Measurements from ENCODE around the gene NAV1.
"Not testable (repeated sequence)": the region's sequence is repeated elsewhere in the genome, so short reads cannot be mapped to it uniquely, and the experiment has no call there.

NAV1 gene

DNA sequence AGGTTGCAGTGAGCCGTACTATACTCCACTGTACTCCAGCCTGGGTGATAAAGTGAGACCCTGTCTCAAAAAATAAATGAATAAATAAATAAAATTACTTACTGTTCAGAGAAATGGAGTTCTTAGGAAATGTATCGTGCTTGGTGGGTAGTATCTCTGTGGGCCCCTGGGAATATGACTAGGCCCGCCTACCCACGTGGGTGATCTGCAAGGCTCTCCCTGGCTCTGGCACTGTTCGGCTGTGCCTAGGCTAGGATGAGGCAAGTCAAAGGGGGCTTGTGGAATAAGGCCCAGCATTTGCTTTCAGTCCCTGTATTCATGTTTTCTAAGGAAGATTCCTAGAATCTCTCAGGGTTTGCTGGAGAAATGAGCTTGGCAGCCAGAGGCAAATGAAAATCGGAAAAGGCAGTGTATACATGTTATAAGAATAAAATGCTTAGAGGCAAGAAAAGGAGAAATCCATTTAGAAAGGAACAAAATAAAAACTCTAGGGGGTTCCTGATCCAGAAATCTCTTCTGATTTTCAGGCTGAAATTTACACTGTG is 27.5 kb upstream of the NAV1 start:
- no peaks in the 10 kb centered on the region for H3K9me3 Mint-ChIP-seq
- no peak overlapping the region for H3K4me3 Mint-ChIP-seq
- H3K4me1 Mint-ChIP-seq (ENCODE audit: low read depth) = peaks cover 26% of the 10 kb centered on the region
- H3K36me3 Mint-ChIP-seq (ENCODE audit: low read depth) = peaks cover 4% of the 10 kb centered on the region
- no peak overlapping the region for H3K27ac Mint-ChIP-seq
- H3K27me3 Mint-ChIP-seq = no peaks in the 10 kb centered on the region

DNA sequence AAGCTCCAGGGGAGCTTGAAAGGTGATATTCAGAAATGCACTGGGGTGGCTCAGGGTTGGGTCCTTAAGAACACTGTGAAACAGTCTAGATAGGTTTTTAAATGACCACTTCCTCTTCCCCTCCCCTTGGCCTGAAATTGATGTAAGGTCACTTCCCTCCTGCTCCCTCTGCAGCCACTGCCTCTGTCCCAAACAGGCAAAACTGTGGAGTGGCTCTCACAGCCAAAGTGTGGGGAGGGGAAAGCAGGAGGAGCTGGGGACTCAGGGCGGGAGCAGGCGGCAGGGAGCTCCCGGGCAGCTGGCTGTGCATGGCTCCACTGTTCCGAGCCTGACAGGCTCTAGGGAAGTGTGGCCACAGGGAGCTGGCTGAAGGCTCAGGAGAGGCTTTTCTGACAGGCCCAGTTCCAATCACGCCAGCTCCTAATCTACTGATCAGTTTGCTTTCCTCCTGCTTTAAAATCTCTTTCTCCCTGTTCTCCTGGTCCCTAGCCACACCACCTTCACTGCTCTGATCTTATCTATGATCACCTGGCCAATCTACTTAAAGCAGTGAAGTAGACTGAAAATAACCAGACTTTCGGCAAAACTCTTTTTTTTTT is 26.9 kb upstream of the NAV1 start:
- Mint-ChIP-seq H3K27ac (no peak overlapping the region), H3K4me1 (ENCODE audit: low read depth) (peaks cover 25% of the 10 kb centered on the region), H3K27me3 (no peaks in the 10 kb centered on the region), H3K9me3 (no peaks in the 10 kb centered on the region), H3K4me3 (no peak overlapping the region), H3K36me3 (ENCODE audit: low read depth) (peaks cover 4% of the 10 kb centered on the region)

DNA sequence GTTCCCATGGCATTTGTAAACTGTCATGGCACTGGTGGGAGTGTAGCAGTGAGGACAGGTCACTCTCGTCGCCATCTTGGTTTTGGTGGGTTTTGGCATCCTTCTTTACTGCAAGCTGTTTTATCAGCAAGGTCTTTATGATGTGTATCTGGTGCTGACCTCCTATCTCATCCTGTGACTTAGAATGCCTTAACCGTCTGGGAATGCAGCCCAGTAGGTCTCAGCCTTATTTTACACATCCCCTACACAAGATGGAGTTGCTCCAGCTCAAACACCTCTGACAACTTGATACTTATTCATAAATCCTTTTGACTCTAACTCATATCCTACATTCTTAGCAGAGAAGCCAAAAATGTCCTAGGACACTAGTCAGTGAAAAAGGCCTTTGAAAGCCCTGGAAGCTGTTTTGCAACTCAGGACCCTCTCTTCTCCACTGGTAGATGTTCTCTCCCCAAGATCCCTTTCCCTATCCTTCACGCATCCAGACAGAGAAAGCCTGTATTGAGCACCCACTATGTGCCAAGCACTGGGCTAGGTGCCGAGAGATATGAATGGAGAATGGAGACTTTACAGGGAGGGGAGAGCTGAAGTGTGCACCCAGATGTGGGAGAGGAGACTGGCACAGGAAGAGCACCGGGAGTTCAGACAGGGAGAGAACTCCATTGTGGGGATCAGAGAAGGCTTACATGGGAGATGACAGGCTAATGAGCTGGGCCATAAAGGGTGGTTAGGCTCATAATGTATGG is 25.3 kb upstream of the NAV1 start:
- Mint-ChIP-seq H3K9me3 (no peaks in the 10 kb centered on the region), H3K36me3 (ENCODE audit: low read depth) (peaks cover 4% of the 10 kb centered on the region), H3K27ac (no peak overlapping the region), H3K4me1 (ENCODE audit: low read depth) (peaks cover 16% of the 10 kb centered on the region), H3K27me3 (no peaks in the 10 kb centered on the region), H3K4me3 (no peak overlapping the region)

DNA sequence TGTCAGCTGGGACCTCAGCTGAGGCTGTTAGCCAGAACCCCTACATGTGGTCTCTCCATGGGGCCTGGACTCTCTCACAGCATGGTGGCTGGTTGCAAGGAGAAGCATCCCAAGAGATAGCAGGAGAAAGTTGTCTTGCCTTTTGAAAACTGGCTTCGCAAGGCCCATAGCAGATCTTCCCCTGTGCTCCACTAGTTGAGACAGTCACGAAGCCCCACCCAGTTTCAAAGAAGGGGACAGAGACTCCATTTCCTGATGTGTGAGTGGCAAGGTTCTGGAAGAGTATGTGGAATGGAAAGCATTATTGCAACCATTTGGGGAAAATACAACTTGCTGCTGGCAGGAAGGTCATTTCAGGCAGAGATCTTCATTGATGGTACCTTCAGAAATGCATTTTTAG is 24.5 kb upstream of the NAV1 start:
- peaks cover 12% of the 10 kb centered on the region for H3K4me1 Mint-ChIP-seq (ENCODE audit: low read depth)
- H3K9me3 Mint-ChIP-seq = no peaks in the 10 kb centered on the region
- H3K27me3 Mint-ChIP-seq = no peaks in the 10 kb centered on the region
- peaks cover 4% of the 10 kb centered on the region for H3K36me3 Mint-ChIP-seq (ENCODE audit: low read depth)
- H3K27ac Mint-ChIP-seq = no peak overlapping the region
- H3K4me3 Mint-ChIP-seq = no peak overlapping the region

DNA sequence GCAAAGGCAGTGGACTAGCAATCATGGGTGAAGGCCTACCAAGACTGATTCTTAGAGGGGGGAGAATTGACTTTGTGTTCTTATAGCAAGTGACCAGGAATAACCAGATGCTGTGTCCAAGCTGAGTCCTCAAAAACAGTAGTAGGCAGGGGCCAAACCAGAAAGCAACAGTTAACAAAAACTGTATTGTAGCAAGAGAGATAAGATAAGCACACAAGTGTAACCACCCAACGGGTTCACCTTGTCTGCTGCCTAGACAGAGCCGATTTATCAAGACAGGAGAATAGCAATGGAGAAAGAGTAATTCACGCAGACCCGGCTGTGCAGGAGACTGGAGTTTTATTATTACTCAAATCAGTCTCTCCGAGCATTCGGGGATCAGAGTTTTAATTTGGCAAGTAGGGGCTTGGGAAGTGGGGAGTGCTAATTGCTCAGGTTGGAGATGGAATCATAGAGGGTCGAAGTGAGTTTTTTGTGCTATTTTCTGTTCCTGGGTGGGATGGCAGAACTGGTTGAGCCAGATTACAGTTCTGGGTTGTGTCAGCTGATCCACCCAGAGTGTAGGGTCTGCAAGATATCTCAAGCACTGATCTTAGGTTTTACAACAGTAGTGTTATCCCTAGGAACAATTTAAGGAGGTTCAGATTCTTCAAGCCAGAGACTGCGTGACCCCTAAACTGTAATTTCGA is 23.7 kb upstream of the NAV1 start:
- Mint-ChIP-seq H3K36me3 (ENCODE audit: low read depth) (peaks cover 5% of the 10 kb centered on the region), H3K4me1 (ENCODE audit: low read depth) (peaks cover 12% of the 10 kb centered on the region), H3K4me3 (no peak overlapping the region), H3K27ac (no peak overlapping the region), H3K27me3 (no peaks in the 10 kb centered on the region), H3K9me3 (no peaks in the 10 kb centered on the region)

DNA sequence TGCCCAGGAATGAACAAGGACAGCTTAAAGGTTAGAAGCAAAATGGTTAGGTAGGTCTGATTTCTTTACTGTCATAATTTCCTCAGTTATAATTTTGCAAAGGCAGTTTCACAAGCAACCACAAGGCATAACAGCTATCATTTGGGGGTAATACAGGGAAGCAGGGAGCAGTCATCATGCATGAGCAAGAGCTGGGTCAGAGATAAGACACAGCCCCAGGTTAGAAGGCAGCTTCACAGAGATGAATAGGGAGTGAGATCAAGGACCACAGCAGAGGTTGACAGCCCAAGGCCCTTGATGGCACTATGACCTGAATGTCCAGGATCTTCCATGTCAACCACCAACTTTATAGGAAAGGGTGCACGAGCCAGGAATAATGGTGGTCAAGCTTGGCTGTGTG is 23.0 kb upstream of the NAV1 start:
- Mint-ChIP-seq H3K4me3 (no peak overlapping the region), H3K27me3 (no peaks in the 10 kb centered on the region), H3K9me3 (no peaks in the 10 kb centered on the region), H3K27ac (no peak overlapping the region), H3K4me1 (ENCODE audit: low read depth) (peaks cover 12% of the 10 kb centered on the region), H3K36me3 (ENCODE audit: low read depth) (peaks cover 10% of the 10 kb centered on the region)

DNA sequence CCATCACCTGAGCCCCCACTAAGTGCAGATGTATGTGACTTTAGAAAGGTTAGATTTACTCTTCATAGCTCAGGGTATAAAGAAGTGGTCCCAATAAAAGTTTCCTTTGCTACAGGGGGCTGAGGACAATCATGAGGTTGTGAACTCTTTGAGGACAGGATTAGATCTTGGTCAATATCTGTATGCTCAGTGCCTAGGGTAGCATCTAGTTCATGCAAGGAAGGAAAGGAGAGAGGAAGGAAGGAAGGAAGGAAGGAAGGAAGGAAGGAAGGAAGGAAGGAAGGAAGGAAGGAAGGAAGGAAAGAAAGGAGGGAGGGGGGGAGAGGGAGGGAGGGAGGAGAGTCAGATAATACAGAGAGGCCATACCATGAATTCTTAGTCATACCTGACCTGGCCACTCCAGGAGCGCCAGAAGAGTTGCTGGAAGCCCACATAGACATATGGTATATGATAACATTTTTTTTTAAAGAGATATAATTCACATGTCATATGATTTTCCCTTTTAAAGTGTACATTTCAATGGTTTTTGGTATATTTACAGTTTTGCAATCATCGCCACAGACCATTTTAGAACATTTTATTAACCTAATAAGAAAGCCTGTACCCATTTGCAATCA is 22.3 kb upstream of the NAV1 start:
- H3K4me1 Mint-ChIP-seq (ENCODE audit: low read depth) = peaks cover 12% of the 10 kb centered on the region
- H3K4me3 Mint-ChIP-seq = no peak overlapping the region
- no peaks in the 10 kb centered on the region for H3K9me3 Mint-ChIP-seq
- H3K27ac Mint-ChIP-seq = no peak overlapping the region
- peaks cover 10% of the 10 kb centered on the region for H3K36me3 Mint-ChIP-seq (ENCODE audit: low read depth)
- H3K27me3 Mint-ChIP-seq = no peaks in the 10 kb centered on the region

DNA sequence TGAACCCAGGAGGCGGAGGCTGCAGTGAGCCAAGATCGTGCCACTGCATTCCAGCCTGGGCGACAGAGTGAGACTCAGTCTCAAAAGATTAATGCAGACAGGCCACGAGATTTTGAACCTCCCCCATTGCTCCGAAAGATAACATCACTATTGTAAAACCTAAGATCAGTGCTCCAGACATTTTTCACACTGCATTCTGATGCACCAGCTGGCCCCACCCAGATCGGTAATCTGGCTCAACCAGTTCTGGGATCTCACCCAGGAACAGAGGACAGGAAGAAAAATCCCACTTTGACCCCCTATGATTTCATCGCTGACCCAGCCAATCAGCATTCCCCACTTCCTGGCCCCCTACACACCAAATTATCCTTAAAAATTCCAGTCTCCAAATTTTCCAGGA is 21.3 kb upstream of the NAV1 start:
- peaks cover 12% of the 10 kb centered on the region for H3K4me1 Mint-ChIP-seq (ENCODE audit: low read depth)

DNA sequence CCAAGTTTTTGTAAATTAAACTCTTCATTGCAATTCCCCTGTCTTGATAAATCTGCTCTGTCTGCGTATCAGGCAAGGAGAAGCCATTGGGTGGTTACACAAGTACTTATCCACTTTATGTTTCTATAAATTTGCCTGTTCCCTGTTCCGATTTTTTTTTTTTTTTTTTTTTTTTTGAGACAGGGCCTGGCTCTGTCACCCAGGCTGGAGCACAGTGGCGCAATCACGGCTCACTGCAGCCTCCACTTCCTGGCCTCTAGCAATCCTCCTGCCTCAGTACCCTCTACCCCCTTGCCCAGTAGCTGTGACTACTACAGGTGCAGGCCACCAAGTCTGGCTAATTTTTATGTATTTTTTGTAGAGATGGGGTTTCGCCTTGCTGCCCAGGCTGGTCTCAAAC is 20.9 kb upstream of the NAV1 start:
- Mint-ChIP-seq H3K36me3 (ENCODE audit: low read depth) (peaks cover 19% of the 10 kb centered on the region), H3K4me1 (ENCODE audit: low read depth) (peaks cover 12% of the 10 kb centered on the region), H3K4me3 (no peak overlapping the region), H3K27me3 (no peaks in the 10 kb centered on the region), H3K9me3 (no peaks in the 10 kb centered on the region), H3K27ac (no peak overlapping the region)

More for the DNA sequence above, 21.3 kb upstream of the NAV1 start:
- no peak overlapping the region for H3K27ac Mint-ChIP-seq
- peaks cover 18% of the 10 kb centered on the region for H3K36me3 Mint-ChIP-seq (ENCODE audit: low read depth)
- H3K9me3 Mint-ChIP-seq = no peaks in the 10 kb centered on the region
- H3K27me3 Mint-ChIP-seq = no peaks in the 10 kb centered on the region
- no peak overlapping the region for H3K4me3 Mint-ChIP-seq

DNA sequence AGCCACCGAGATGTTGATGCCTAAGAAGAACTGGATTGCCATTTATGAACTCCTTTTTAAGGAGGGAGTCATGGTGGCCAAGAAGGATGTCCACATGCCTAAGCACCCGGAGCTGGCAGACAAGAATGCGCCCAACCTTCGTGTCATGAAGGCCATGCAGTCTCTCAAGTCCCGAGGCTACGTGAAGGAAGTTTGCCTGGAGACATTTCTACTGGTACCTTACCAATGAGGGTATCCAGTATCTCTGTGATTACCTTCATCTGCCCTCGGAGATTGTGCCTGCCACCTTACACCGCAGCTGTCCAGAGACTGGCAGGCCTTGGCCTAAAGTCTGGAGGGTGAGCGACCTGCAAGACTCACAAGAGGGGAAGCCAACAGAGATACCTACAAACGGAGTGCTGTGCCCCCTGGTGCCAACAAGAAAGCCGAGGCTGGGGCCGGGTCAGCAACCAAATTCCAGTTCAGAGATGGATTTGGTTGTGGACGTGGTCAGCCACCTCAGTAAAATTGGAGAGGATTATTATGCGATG is 18.8 kb upstream of the NAV1 start:
- Mint-ChIP-seq H3K4me1 (ENCODE audit: low read depth) (peaks cover 10% of the 10 kb centered on the region), H3K36me3 (ENCODE audit: low read depth) (peaks cover 22% of the 10 kb centered on the region)
- not testable (repeated sequence) for H3K27me3 Mint-ChIP-seq, H3K9me3 Mint-ChIP-seq, H3K27ac Mint-ChIP-seq, H3K4me3 Mint-ChIP-seq

DNA sequence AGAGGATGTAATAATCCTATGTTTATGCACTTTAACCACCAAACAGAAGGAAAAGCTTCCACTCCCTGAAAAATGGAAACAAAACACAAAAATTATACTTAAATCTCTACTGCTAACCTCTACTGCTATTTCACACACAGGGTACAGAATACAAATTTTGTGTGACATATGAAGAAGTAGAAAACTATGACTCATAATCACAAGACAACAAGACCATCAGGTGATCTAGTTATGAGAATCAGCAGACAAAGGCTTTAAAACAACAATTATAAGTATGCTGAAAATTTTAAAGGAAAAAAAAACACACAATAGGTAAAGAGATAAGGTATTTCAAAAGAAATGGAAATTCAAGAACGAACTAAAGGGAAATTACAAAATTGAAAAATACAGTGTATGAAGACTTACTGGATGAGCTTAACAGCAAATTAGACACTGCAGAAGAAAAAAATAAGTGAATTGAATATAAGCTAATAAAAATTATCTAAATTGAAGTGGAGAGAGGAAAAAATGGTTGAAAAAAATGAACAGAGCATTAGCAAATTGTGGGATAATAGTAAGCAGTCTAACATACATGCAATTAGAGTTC is 13.6 kb upstream of the NAV1 start:
- Mint-ChIP-seq H3K27me3 (no peaks in the 10 kb centered on the region), H3K4me1 (ENCODE audit: low read depth) (no peaks in the 10 kb centered on the region), H3K9me3 (no peaks in the 10 kb centered on the region), H3K27ac (no peak overlapping the region), H3K4me3 (no peak overlapping the region), H3K36me3 (ENCODE audit: low read depth) (peaks cover 26% of the 10 kb centered on the region)

DNA sequence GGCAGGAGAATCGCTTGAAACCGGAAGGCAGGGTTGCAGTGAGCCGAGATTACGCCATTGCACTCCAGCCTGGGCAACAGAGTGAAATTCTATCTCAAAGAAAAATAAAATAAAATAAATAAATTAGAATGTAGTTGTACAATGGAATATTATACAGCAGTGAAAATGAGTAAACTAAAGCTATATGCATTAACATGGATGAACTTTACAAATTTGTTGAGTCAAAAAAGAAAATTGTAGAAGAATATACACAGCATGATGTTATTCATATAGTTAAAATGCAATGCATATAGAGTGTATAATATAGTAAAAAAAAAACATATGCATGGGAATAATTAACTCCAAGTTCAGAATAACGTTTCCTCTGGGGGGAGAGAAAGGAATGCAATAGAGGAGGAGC is 11.0 kb upstream of the NAV1 start:
- no peaks in the 10 kb centered on the region for H3K4me1 Mint-ChIP-seq (ENCODE audit: low read depth)
- no peak overlapping the region for H3K27ac Mint-ChIP-seq
- H3K27me3 Mint-ChIP-seq = no peaks in the 10 kb centered on the region
- peaks cover 20% of the 10 kb centered on the region for H3K36me3 Mint-ChIP-seq (ENCODE audit: low read depth)
- no peak overlapping the region for H3K4me3 Mint-ChIP-seq
- H3K9me3 Mint-ChIP-seq = no peaks in the 10 kb centered on the region

DNA sequence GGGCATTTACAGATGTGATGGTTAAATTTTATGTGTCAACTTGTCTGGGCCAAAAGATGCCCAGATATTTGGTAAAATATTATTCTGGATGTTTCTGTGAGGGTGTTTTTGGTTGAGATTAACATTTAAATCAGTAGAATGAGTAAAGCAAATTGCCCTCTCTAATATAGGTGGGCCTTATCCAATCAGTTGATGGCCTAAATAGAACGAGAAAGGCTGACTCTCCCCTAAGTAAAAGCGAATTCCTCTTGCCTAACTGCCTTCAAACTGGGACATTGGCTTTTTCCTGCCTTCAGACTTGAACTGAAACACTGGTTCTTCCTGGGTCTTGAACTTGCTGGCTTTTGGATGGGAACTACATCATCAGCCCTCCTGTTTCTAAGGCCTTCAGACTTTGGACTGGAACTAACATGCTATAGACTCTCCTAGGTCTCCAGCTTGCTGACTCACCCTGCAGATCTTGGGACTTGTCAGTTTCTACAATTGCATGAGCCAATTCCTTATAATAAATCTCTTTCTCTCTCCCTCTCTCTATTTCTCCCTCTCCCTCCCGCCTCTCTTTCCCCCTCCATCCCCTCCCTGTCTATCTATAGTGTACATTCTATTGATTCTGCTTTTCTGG is 10.2 kb upstream of the NAV1 start:
- no peaks in the 10 kb centered on the region for H3K27me3 Mint-ChIP-seq
- no peak overlapping the region for H3K4me3 Mint-ChIP-seq
- H3K9me3 Mint-ChIP-seq = no peaks in the 10 kb centered on the region
- H3K27ac Mint-ChIP-seq = no peak overlapping the region
- peaks cover 17% of the 10 kb centered on the region for H3K36me3 Mint-ChIP-seq (ENCODE audit: low read depth)
- no peaks in the 10 kb centered on the region for H3K4me1 Mint-ChIP-seq (ENCODE audit: low read depth)

Measured in stimulated activated naive CD8-positive, alpha-beta T cell treated with anti-CD3 and anti-CD28 coated beads, Interleukin-15, Interleukin-2, amounts not matched to agents 100 ng/mL and 50 ng/mL, for 24 hours (primary cell).